Body of pancreas (tissue), 4 donors: ENCODE measurements around the gene SFTPB.

Experiments
- CTCF ChIP-seq, 7 experiments: fragments of 450-650 bp in 4 of 7; fragments of 200-600 bp in 3 of 7; sonication (generic) in 3 of 7; IDR thresholded peaks; one replicate each; pipeline ENCODE4 v1.5.1; 2016 to 2019; ENCODE audit warnings: antibody characterized with exemption in 7 of 7
- POLR2A ChIP-seq, 3 donors: fragments of 450-650 bp; IDR thresholded peaks; one replicate each; pipeline ENCODE4 v1.6.1; 2016; ENCODE audit warnings: antibody characterized with exemption in 3 of 3, mild to moderate bottlenecking in 2 of 3

- no peak for TF ChIP-seq POLR2A (IDR thresholded peaks at IDR 0.05)
- TF ChIP-seq CTCF (IDR thresholded peaks at IDR 0.05) = no peak
These were observed 2.0 kb downstream of the SFTPB start for GRCh38 chr2:85666016-85666415.
